ENCODE measurements around the gene SMYD3.

The SMYD3 gene

DNA sequence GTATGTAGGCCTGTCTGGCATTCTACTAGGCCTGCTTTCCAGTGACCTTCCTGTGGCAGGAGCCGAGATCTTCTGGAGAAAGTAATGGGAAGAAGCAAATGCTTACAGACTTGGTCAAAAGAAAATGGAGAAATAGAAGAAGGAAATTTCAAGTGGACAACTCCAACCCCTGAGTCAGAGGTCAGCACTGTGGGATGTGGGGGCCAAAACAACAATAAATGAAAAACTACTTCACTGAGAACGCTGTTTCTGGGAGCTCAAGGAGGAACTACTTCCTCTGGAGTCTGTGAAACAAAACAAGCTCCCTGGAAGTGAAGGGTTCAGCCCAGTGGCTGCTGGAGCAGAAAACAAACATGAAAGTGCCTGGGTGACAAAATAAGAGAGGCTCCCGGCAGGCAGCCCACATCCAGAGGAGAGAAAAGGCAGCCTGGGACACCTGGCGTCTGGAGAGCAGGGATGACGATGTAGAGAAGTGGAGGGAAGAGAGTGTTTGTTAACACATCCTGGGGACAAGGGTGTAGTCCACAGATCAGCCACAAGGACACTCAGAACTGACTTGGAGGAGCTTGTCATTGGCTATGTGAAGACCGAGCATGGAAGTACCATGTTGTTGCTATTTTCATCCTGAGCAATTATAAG, 355.2 kb downstream of the SMYD3 start:
- no peaks in the 10 kb centered on the region for H3K36me3 ChIP-seq (ENCODE audit: insufficient read depth, insufficient read length, low read length)
- peaks cover 13% of the 10 kb centered on the region; the same call in 1 of the 2 replicates for H3K9me3 ChIP-seq (ENCODE audit: insufficient read depth, low read length)
- no peak overlapping the region for H3K9ac ChIP-seq (ENCODE audit: insufficient read length, low read depth)
- no peaks in the 10 kb centered on the region for H3K27me3 ChIP-seq (ENCODE audit: insufficient read depth, insufficient read length)
- H3K4me1 ChIP-seq (ENCODE audit: insufficient read depth, insufficient read length), result peaks cover 3% of the 10 kb centered on the region
- no peak overlapping the region for H3K4me3 ChIP-seq (ENCODE audit: insufficient read length, low read depth)
- TF ChIP-seq YY1 (IDR thresholded peaks at IDR 0.05; ENCODE audit: insufficient read depth, insufficient read length) (no peak), SUZ12 (IDR thresholded peaks at IDR 0.05; ENCODE audit: extremely low read depth, insufficient read depth, insufficient read length) (no peak), ZNF274 (IDR thresholded peaks at IDR 0.05; ENCODE audit: low read depth, low read length) (no peak)
- no peak for DNase-seq (ENCODE audit: low read depth, low spot score)

- Histone ChIP-seq H3K36me3 (ENCODE audit: insufficient read depth, insufficient read length, low read length) (no peaks in the 10 kb centered on the region), H3K4me1 (ENCODE audit: insufficient read depth, insufficient read length) (peaks cover 3% of the 10 kb centered on the region), H3K9me3 (ENCODE audit: insufficient read depth, low read length) (peaks cover 13% of the 10 kb centered on the region; the same call in 1 of the 2 replicates), H3K9ac (ENCODE audit: insufficient read length, low read depth) (no peak overlapping the region), H3K27me3 (ENCODE audit: insufficient read depth, insufficient read length) (no peaks in the 10 kb centered on the region), H3K4me3 (ENCODE audit: insufficient read length, low read depth) (no peak overlapping the region)
- DNase-seq (ENCODE audit: low read depth, low spot score), result no peak
- TF ChIP-seq ZNF274 (IDR thresholded peaks at IDR 0.05; ENCODE audit: low read depth, low read length), result no peak
- TF ChIP-seq SUZ12 (IDR thresholded peaks at IDR 0.05; ENCODE audit: extremely low read depth, insufficient read depth, insufficient read length), result no peak
- TF ChIP-seq YY1 (IDR thresholded peaks at IDR 0.05; ENCODE audit: insufficient read depth, insufficient read length), result no peak
Measured at GRCh38 chr1:246149543-246149942, 357.5 kb downstream of the SMYD3 start.

DNA sequence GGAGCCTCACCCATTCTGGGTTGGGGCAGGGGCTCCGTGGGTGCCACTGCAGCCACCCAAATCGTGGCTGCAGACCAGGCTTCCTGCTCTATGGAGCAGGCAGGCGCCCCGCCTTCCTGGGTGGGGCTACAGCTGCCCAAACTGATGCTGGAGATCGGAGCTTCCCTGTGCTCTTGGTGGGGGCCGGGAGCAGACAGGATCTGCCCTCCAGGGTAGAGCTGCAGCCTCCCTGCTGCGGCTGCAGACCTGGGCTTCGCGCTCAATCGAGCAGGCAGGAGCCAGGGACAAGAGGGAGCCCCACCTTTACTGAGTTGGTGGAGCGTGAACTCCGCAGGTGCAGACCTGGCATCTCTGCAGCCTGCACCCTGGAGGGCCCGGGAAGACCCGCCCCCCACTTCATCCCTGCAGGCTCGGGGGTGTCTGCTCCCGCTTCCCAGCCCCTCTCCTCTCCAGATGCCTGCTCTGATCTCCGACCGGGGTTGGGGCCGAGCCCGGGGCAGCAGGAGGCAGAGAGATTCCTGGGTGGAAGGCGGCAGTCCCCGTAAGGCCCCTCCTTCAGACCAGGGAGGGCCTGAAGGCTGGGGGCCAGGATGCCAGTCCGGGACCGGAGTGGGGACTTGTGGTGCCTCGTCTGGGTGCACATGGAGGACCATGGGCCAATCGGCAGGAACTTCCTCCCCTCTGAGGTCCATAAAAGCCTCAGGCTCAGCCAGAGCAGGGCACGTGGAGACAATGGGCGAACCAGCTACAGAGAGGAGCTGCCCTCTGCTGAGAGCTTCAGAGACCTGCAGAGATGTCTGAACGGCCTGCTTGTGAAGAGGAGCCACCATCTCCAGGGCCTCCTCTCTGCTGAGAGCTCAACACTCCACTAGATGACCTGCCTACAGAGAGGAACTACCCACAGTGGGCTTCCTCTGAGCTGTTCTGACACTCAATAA, 359.3 kb downstream of the SMYD3 start:
- Histone ChIP-seq H3K27me3 (ENCODE audit: insufficient read depth, insufficient read length) (no peaks in the 10 kb centered on the region), H3K9me3 (ENCODE audit: insufficient read depth, low read length) (peaks cover 13% of the 10 kb centered on the region; the same call in 1 of the 2 replicates), H3K4me3 (ENCODE audit: insufficient read length, low read depth) (no peak overlapping the region), H3K9ac (ENCODE audit: insufficient read length, low read depth) (no peak overlapping the region), H3K4me1 (ENCODE audit: insufficient read depth, insufficient read length) (no peaks in the 10 kb centered on the region), H3K36me3 (ENCODE audit: insufficient read depth, insufficient read length, low read length) (no peaks in the 10 kb centered on the region)
- DNase-seq (ENCODE audit: low read depth, low spot score), result no peak
- no peak for TF ChIP-seq ZNF274 (IDR thresholded peaks at IDR 0.05; ENCODE audit: low read depth, low read length)
- no peak for TF ChIP-seq SUZ12 (IDR thresholded peaks at IDR 0.05; ENCODE audit: extremely low read depth, insufficient read depth, insufficient read length)
- TF ChIP-seq YY1 (IDR thresholded peaks at IDR 0.05; ENCODE audit: insufficient read depth, insufficient read length), result no peak

DNA sequence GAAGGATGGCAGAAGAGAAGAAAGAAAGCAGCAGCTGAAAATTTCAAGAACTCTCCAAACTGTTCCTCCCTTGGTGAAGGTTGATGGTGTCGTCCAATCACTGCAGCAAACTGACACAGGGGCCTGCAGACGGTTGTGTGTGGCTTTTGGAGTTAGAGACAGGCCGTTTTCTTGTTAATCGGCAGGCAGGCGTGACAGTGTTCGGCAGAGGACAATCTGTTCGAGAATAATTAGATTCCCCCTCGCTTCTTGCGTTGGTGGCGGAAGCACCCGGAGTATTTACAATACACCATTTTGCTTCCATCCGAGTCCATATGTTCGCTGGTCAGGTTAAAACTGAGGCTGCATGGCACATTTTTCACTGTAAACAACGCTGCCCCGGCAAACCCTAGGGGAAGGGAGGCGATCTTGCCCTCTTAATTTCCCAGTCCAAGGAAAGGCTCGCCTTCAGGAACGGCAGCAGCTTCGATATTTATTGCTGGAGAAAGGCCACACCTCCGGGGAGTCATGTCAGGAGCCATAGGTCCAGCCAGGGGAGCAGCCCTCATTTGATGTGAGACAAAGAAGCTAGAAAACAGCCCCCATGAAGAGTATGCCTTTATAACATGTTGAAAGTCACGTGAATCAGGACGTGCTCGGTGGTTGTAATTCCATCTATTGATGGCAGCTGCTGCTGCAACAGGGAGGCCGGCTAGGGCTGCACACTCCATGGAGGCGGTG, 360.1 kb downstream of the SMYD3 start:
- Histone ChIP-seq H3K4me3 (ENCODE audit: insufficient read length, low read depth) (no peak overlapping the region), H3K9ac (ENCODE audit: insufficient read length, low read depth) (no peak overlapping the region), H3K27me3 (ENCODE audit: insufficient read depth, insufficient read length) (no peaks in the 10 kb centered on the region), H3K4me1 (ENCODE audit: insufficient read depth, insufficient read length) (no peaks in the 10 kb centered on the region), H3K9me3 (ENCODE audit: insufficient read depth, low read length) (peaks cover 13% of the 10 kb centered on the region; the same call in 1 of the 2 replicates), H3K36me3 (ENCODE audit: insufficient read depth, insufficient read length, low read length) (no peaks in the 10 kb centered on the region)
- no peak for TF ChIP-seq ZNF274 (IDR thresholded peaks at IDR 0.05; ENCODE audit: low read depth, low read length)
- TF ChIP-seq SUZ12 (IDR thresholded peaks at IDR 0.05; ENCODE audit: extremely low read depth, insufficient read depth, insufficient read length), result no peak
- no peak for TF ChIP-seq YY1 (IDR thresholded peaks at IDR 0.05; ENCODE audit: insufficient read depth, insufficient read length)
- no peak for DNase-seq (ENCODE audit: low read depth, low spot score)

- Histone ChIP-seq H3K36me3 (ENCODE audit: insufficient read depth, insufficient read length, low read length) (no peaks in the 10 kb centered on the region), H3K4me1 (ENCODE audit: insufficient read depth, insufficient read length) (no peaks in the 10 kb centered on the region), H3K27me3 (ENCODE audit: insufficient read depth, insufficient read length) (no peaks in the 10 kb centered on the region), H3K9ac (ENCODE audit: insufficient read length, low read depth) (no peak overlapping the region), H3K4me3 (ENCODE audit: insufficient read length, low read depth) (no peak overlapping the region), H3K9me3 (ENCODE audit: insufficient read depth, low read length) (peaks cover 13% of the 10 kb centered on the region; the same call in 1 of the 2 replicates)
- no peak for DNase-seq (ENCODE audit: low read depth, low spot score)
- TF ChIP-seq YY1 (IDR thresholded peaks at IDR 0.05; ENCODE audit: insufficient read depth, insufficient read length) (no peak), ZNF274 (IDR thresholded peaks at IDR 0.05; ENCODE audit: low read depth, low read length) (no peak), SUZ12 (IDR thresholded peaks at IDR 0.05; ENCODE audit: extremely low read depth, insufficient read depth, insufficient read length) (no peak)
Measured at GRCh38 chr1:246145900-246146299, 361.2 kb downstream of the SMYD3 start.

GRCh38 chr1:246144931-246145330, 362.1 kb downstream of the SMYD3 start:
- no peaks in the 10 kb centered on the region for H3K4me1 ChIP-seq (ENCODE audit: insufficient read depth, insufficient read length)
- no peak for DNase-seq (ENCODE audit: low read depth, low spot score)
- no peak overlapping the region for H3K9ac ChIP-seq (ENCODE audit: insufficient read length, low read depth)
- no peak for TF ChIP-seq YY1 (IDR thresholded peaks at IDR 0.05; ENCODE audit: insufficient read depth, insufficient read length)
- no peak for TF ChIP-seq ZNF274 (IDR thresholded peaks at IDR 0.05; ENCODE audit: low read depth, low read length)
- no peak for TF ChIP-seq SUZ12 (IDR thresholded peaks at IDR 0.05; ENCODE audit: extremely low read depth, insufficient read depth, insufficient read length)
- H3K36me3 ChIP-seq (ENCODE audit: insufficient read depth, insufficient read length, low read length), result no peaks in the 10 kb centered on the region
- H3K9me3 ChIP-seq (ENCODE audit: insufficient read depth, low read length), result peaks cover 13% of the 10 kb centered on the region; the same call in 1 of the 2 replicates
- no peak overlapping the region for H3K4me3 ChIP-seq (ENCODE audit: insufficient read length, low read depth)
- H3K27me3 ChIP-seq (ENCODE audit: insufficient read depth, insufficient read length), result no peaks in the 10 kb centered on the region
